IgD-negative memory B cell (primary cell): ENCODE results near the gene CAVIN2. TPM values are rescaled to one million over a fixed set of nuclear protein-coding genes. Genes with fewer than 3 reads are reported as not detected.

ENCODE experiments used
- H3K27ac Mint-ChIP-seq, 3 donors: one replicate each; pipeline ENCODE4 v1.8.0; 2020 to 2022; ENCODE audit warnings: mild to moderate bottlenecking in 3 of 3, mixed read lengths in 3 of 3, moderate library complexity in 1 of 3
- H3K27me3 Mint-ChIP-seq: one replicate; pipeline ENCODE4 v1.8.0; 2021; ENCODE audit warnings: mixed read lengths
- H3K36me3 Mint-ChIP-seq: one replicate; pipeline ENCODE4 v1.8.0; 2020; ENCODE audit warnings: mild to moderate bottlenecking, mixed read lengths
- H3K4me1 Mint-ChIP-seq, 3 donors: one replicate each; pipeline ENCODE4 v1.8.0; 2020 to 2022; ENCODE audit warnings: mixed read lengths in 3 of 3, mild to moderate bottlenecking in 1 of 3
- H3K4me3 Mint-ChIP-seq, 4 donors: one replicate each; pipeline ENCODE4 v1.8.0; 2020 to 2022; ENCODE audit warnings: mild to moderate bottlenecking in 4 of 4, mixed read lengths in 4 of 4, moderate library complexity in 3 of 4
- H3K9me3 Mint-ChIP-seq, 3 donors: one replicate each; pipeline ENCODE4 v1.8.0; 2020 to 2021; ENCODE audit warnings: mixed read lengths in 3 of 3, mild to moderate bottlenecking in 1 of 3
- polyA plus RNA-seq: library from polyadenylated mRNA; unstranded; fragments of 300-500 nt; fragmentation: Illumina TruSeq; gene quantifications from one replicate; pipeline ENCODE4 v1.2.3, GENCODE V29; 2021

The CAVIN2 gene
- polyA plus RNA-seq, 1 donor from 2014 or later, result 4.8 TPM

GRCh38 chr2:191875859-191876258, 29.0 kb upstream of the CAVIN2 start:
- Mint-ChIP-seq H3K4me1 (peaks cover 0 to 2% (median 0%) of the 10 kb centered on the region in 3 donors), H3K27ac (no peak overlapping the region), H3K4me3 (no peak overlapping the region), H3K36me3 (peaks cover 1% of the 10 kb centered on the region), H3K27me3 (no peaks in the 10 kb centered on the region), H3K9me3 (no peaks in the 10 kb centered on the region)

- no peak overlapping the region for H3K4me3 Mint-ChIP-seq
- peaks cover 4% of the 10 kb centered on the region for H3K27me3 Mint-ChIP-seq
- no peaks in the 10 kb centered on the region for H3K36me3 Mint-ChIP-seq
- no peak overlapping the region for H3K27ac Mint-ChIP-seq
- no peaks in the 10 kb centered on the region for H3K9me3 Mint-ChIP-seq
- no peaks in the 10 kb centered on the region for H3K4me1 Mint-ChIP-seq
These were observed 23.9 kb upstream of the CAVIN2 start for GRCh38 chr2:191870744-191871143.

GRCh38 chr2:191869781-191870180, 22.9 kb upstream of the CAVIN2 start:
- no peak overlapping the region for H3K27ac Mint-ChIP-seq
- H3K4me3 Mint-ChIP-seq, result no peak overlapping the region
- peaks cover 0 to 1% (median 0%) of the 10 kb centered on the region in 3 donors for H3K9me3 Mint-ChIP-seq
- peaks cover 4% of the 10 kb centered on the region for H3K27me3 Mint-ChIP-seq
- no peaks in the 10 kb centered on the region for H3K4me1 Mint-ChIP-seq
- no peaks in the 10 kb centered on the region for H3K36me3 Mint-ChIP-seq

- peaks cover 4% of the 10 kb centered on the region for H3K27me3 Mint-ChIP-seq
- H3K36me3 Mint-ChIP-seq, result no peaks in the 10 kb centered on the region
- H3K9me3 Mint-ChIP-seq, result peaks cover 0 to 3% (median 0%) of the 10 kb centered on the region in 3 donors
- no peaks in the 10 kb centered on the region for H3K4me1 Mint-ChIP-seq
- H3K4me3 Mint-ChIP-seq, result no peak overlapping the region
- no peak overlapping the region for H3K27ac Mint-ChIP-seq
These were observed 22.3 kb upstream of the CAVIN2 start for GRCh38 chr2:191869178-191869577.

GRCh38 chr2:191867507-191867847, 20.6 kb upstream of the CAVIN2 start:
- peaks cover 0 to 3% (median 0%) of the 10 kb centered on the region in 3 donors for H3K9me3 Mint-ChIP-seq
- no peak overlapping the region for H3K27ac Mint-ChIP-seq
- H3K4me3 Mint-ChIP-seq, result no peak overlapping the region
- H3K36me3 Mint-ChIP-seq, result no peaks in the 10 kb centered on the region
- H3K4me1 Mint-ChIP-seq, result no peaks in the 10 kb centered on the region
- H3K27me3 Mint-ChIP-seq, result peaks cover 4% of the 10 kb centered on the region

GRCh38 chr2:191866675-191867506, 20.0 kb upstream of the CAVIN2 start:
- Mint-ChIP-seq H3K4me3 (no peak overlapping the region), H3K27me3 (peaks cover 4% of the 10 kb centered on the region)

GRCh38 chr2:191866195-191866594, 19.3 kb upstream of the CAVIN2 start:
- H3K9me3 Mint-ChIP-seq, result peaks cover 0 to 3% (median 0%) of the 10 kb centered on the region in 3 donors
- H3K27ac Mint-ChIP-seq, result no peak overlapping the region
- no peaks in the 10 kb centered on the region for H3K36me3 Mint-ChIP-seq
- H3K4me3 Mint-ChIP-seq, result no peak overlapping the region
- H3K27me3 Mint-ChIP-seq, result peaks cover 4% of the 10 kb centered on the region
- H3K4me1 Mint-ChIP-seq, result no peaks in the 10 kb centered on the region

More at GRCh38 chr2:191866675-191867506, 20.0 kb upstream of the CAVIN2 start:
- no peaks in the 10 kb centered on the region for H3K36me3 Mint-ChIP-seq
- H3K27ac Mint-ChIP-seq, result no peak overlapping the region
- H3K9me3 Mint-ChIP-seq, result peaks cover 0 to 3% (median 0%) of the 10 kb centered on the region in 3 donors
- no peaks in the 10 kb centered on the region for H3K4me1 Mint-ChIP-seq

- Mint-ChIP-seq H3K36me3 (no peaks in the 10 kb centered on the region), H3K9me3 (peaks cover 0 to 5% (median 0%) of the 10 kb centered on the region in 3 donors), H3K4me3 (no peak overlapping the region), H3K4me1 (no peaks in the 10 kb centered on the region), H3K27ac (no peak overlapping the region), H3K27me3 (peaks cover 4% of the 10 kb centered on the region)
These were observed 17.9 kb upstream of the CAVIN2 start for GRCh38 chr2:191864628-191865374.

GRCh38 chr2:191863988-191864387, 17.1 kb upstream of the CAVIN2 start:
- H3K36me3 Mint-ChIP-seq, result no peaks in the 10 kb centered on the region
- H3K4me3 Mint-ChIP-seq, result no peak overlapping the region
- peaks cover 4% of the 10 kb centered on the region for H3K27me3 Mint-ChIP-seq
- no peak overlapping the region for H3K27ac Mint-ChIP-seq
- H3K9me3 Mint-ChIP-seq, result peaks cover 0 to 5% (median 0%) of the 10 kb centered on the region in 3 donors
- no peaks in the 10 kb centered on the region for H3K4me1 Mint-ChIP-seq

GRCh38 chr2:191862156-191862775, 15.4 kb upstream of the CAVIN2 start:
- Mint-ChIP-seq H3K27ac (no peak overlapping the region), H3K4me1 (no peaks in the 10 kb centered on the region), H3K4me3 (no peak overlapping the region), H3K27me3 (peaks cover 3% of the 10 kb centered on the region), H3K36me3 (no peaks in the 10 kb centered on the region), H3K9me3 (peaks cover 0 to 5% (median 0%) of the 10 kb centered on the region in 3 donors)

- Mint-ChIP-seq H3K27me3 (no peaks in the 10 kb centered on the region), H3K36me3 (no peaks in the 10 kb centered on the region), H3K4me3 (no peak overlapping the region), H3K9me3 (peaks cover 0 to 5% (median 0%) of the 10 kb centered on the region in 3 donors), H3K4me1 (no peaks in the 10 kb centered on the region), H3K27ac (no peak overlapping the region)
These were observed 14.0 kb upstream of the CAVIN2 start for GRCh38 chr2:191860760-191861466.

GRCh38 chr2:191859681-191860080, 12.8 kb upstream of the CAVIN2 start:
- no peaks in the 10 kb centered on the region for H3K4me1 Mint-ChIP-seq
- no peaks in the 10 kb centered on the region for H3K27me3 Mint-ChIP-seq
- peaks cover 0 to 3% (median 0%) of the 10 kb centered on the region in 3 donors for H3K9me3 Mint-ChIP-seq
- H3K36me3 Mint-ChIP-seq, result no peaks in the 10 kb centered on the region
- no peak overlapping the region for H3K27ac Mint-ChIP-seq
- H3K4me3 Mint-ChIP-seq, result no peak overlapping the region

GRCh38 chr2:191857886-191858285, 11.0 kb upstream of the CAVIN2 start:
- H3K27me3 Mint-ChIP-seq, result peaks cover 5% of the 10 kb centered on the region
- peaks cover 0 to 2% (median 0%) of the 10 kb centered on the region in 3 donors for H3K9me3 Mint-ChIP-seq
- H3K36me3 Mint-ChIP-seq, result no peaks in the 10 kb centered on the region
- no peak overlapping the region for H3K4me3 Mint-ChIP-seq
- H3K4me1 Mint-ChIP-seq, result no peaks in the 10 kb centered on the region
- no peak overlapping the region for H3K27ac Mint-ChIP-seq

- no peaks in the 10 kb centered on the region for H3K4me1 Mint-ChIP-seq
- H3K27me3 Mint-ChIP-seq, result peaks cover 5% of the 10 kb centered on the region
- no peak overlapping the region for H3K27ac Mint-ChIP-seq
- H3K9me3 Mint-ChIP-seq, result peaks cover 0 to 2% (median 0%) of the 10 kb centered on the region in 3 donors
- H3K36me3 Mint-ChIP-seq, result no peaks in the 10 kb centered on the region
- H3K4me3 Mint-ChIP-seq, result no peak overlapping the region
These were observed 10.4 kb upstream of the CAVIN2 start for GRCh38 chr2:191857259-191857805.
